Endothelial cell of umbilical vein (primary cell): ENCODE results near the gene CYP1A2. TPM values are rescaled to one million over a fixed set of nuclear protein-coding genes. Genes with fewer than 3 reads are reported as not detected.

ENCODE experiments used
- BruUV-seq: library from RNA; stranded (reverse); fragments of 400-500 nt; replicated peaks from 2 replicates; lab custom pipeline; 2021; lab: Mats Ljungman, UMichigan
- CTCF ChIA-PET: fragments of 300-600, 350-600 bp; sonication (Branson Sonifier 250); formaldehyde crosslinking; loops from one replicate; lab custom pipeline; 2021; ENCODE audit warnings: antibody characterized with exemption, inconsistent platforms; lab: Charles Lee
- POLR2A ChIA-PET: fragments of 300-600, 350-600 bp; sonication (Branson Sonifier 250); formaldehyde crosslinking; loops from one replicate; lab custom pipeline; 2021; ENCODE audit warnings: antibody characterized with exemption, inconsistent platforms; lab: Charles Lee
- DNase-seq: peaks from one replicate; pipeline ENCODE4 v3.0.0-alpha.2; 2011; ENCODE audit warnings: low read depth, low spot score
- FAIRE-seq: peaks from 2 replicates; lab custom pipeline; 2011; peaks lifted over from hg19 to GRCh38; lab: Jason Lieb, UNC
- H2AFZ ChIP-seq: 2 replicates; pipeline ENCODE4 v1.6.0; 2012; ENCODE audit warnings: low read depth, low read length, control low read depth, inconsistent platforms
- H3K27ac ChIP-seq: 2 replicates; pipeline ENCODE4 v1.5.1; 2011; ENCODE audit warnings: low read depth, mild to moderate bottlenecking, control low read depth, low read length, moderate library complexity; ENCODE audit not compliant: insufficient read depth
- H3K27me3 ChIP-seq, 2 experiments: 2 replicates each; pipeline versions ENCODE4 v1.6.0 to v1.6.1; 2011; ENCODE audit warnings: low read length in 2 of 2, mixed read lengths in 1 of 2; ENCODE audit not compliant: control insufficient read depth in 2 of 2, insufficient read depth in 2 of 2
- H3K36me3 ChIP-seq, 2 experiments: 2 replicates in 1 of 2; 3 replicates in 1 of 2; pipeline ENCODE4 v1.5.1; 2011; ENCODE audit warnings: low read length in 2 of 2, mild to moderate bottlenecking in 1 of 2, moderate library complexity in 1 of 2; ENCODE audit not compliant: control insufficient read depth in 2 of 2, insufficient read depth in 2 of 2; ENCODE audit errors: extremely low read depth in 1 of 2
- H3K4me1 ChIP-seq: 3 replicates; pipeline ENCODE4 v1.5.1; 2011; ENCODE audit warnings: mild to moderate bottlenecking, low read length; ENCODE audit not compliant: control insufficient read depth, insufficient read depth; ENCODE audit errors: extremely low read depth
- H3K4me2 ChIP-seq: 2 replicates; pipeline ENCODE4 v1.6.1; 2011; ENCODE audit warnings: low read length, control low read depth, mixed read lengths; ENCODE audit not compliant: insufficient read depth
- H3K4me3 ChIP-seq, 3 experiments: fragments of 200-600 bp in 1 of 3; sonication (generic), shearing (Covaris generic) in 1 of 3; replicated peaks in 1 of 3; 2 replicates each; pipeline ENCODE4 v1.5.1; 2011 to 2016; ENCODE audit warnings: control low read depth in 3 of 3, low read length in 3 of 3, mild to moderate bottlenecking in 2 of 3, inconsistent platforms in 1 of 3, low read depth in 1 of 3, moderate library complexity in 1 of 3; ENCODE audit not compliant: insufficient read depth in 1 of 3
- H3K79me2 ChIP-seq: 2 replicates; pipeline ENCODE4 v1.6.0; 2012; ENCODE audit warnings: low read length, inconsistent platforms; ENCODE audit not compliant: control insufficient read depth, insufficient read depth
- H3K9ac ChIP-seq: replicated peaks from 2 replicates; pipeline ENCODE3; 2011; ENCODE audit warnings: low read length, control low read depth; ENCODE audit not compliant: insufficient read depth; ENCODE audit errors: extremely low read depth
- H3K9me1 ChIP-seq: replicated peaks from 3 replicates; pipeline ENCODE4 v1.6.0; 2011; ENCODE audit warnings: mild to moderate bottlenecking, low read length; ENCODE audit not compliant: control insufficient read depth, insufficient read depth; ENCODE audit errors: extremely low read depth
- H3K9me3 ChIP-seq: replicated peaks from 2 replicates; pipeline ENCODE4 v1.5.1; 2012; ENCODE audit warnings: low read length, inconsistent platforms; ENCODE audit not compliant: control insufficient read depth, insufficient read depth
- H4K20me1 ChIP-seq: replicated peaks from 2 replicates; pipeline ENCODE3; 2011; ENCODE audit warnings: mild to moderate bottlenecking, low read length; ENCODE audit not compliant: control insufficient read depth, insufficient read depth; ENCODE audit errors: extremely low read depth
- CTCF ChIP-seq, 2 donors: IDR thresholded peaks; 1 replicate in 1 of 2; 2 replicates in 1 of 2; pipeline ENCODE4 v1.5.1; 2011; ENCODE audit warnings: low read length in 2 of 2, mild to moderate bottlenecking in 2 of 2, moderate library complexity in 2 of 2, control low read depth in 1 of 2, inconsistent platforms in 1 of 2, low read depth in 1 of 2; ENCODE audit not compliant: insufficient read depth in 1 of 2; ENCODE audit errors: extremely low read depth in 1 of 2
- EZH2 ChIP-seq: IDR thresholded peaks from 2 replicates; pipeline ENCODE4 v1.6.1; 2012; ENCODE audit warnings: borderline replicate concordance, low read depth, mild to moderate bottlenecking, moderate library complexity, low read length, inconsistent platforms; ENCODE audit not compliant: severe bottlenecking
- FOS ChIP-seq: IDR thresholded peaks from 2 replicates; pipeline ENCODE4 v1.6.1; 2011; ENCODE audit warnings: mild to moderate bottlenecking, low read length, moderate library complexity, borderline replicate concordance; ENCODE audit not compliant: insufficient read depth
- GATA2 ChIP-seq: IDR thresholded peaks from 2 replicates; pipeline ENCODE4 v1.7.0; 2011; ENCODE audit warnings: low read depth, mild to moderate bottlenecking, moderate library complexity, mixed read lengths, low read length; ENCODE audit not compliant: insufficient read length, insufficient read depth
- JUN ChIP-seq: IDR thresholded peaks from 2 replicates; pipeline ENCODE4 v1.6.1; 2011; ENCODE audit warnings: borderline replicate concordance, low read depth; ENCODE audit not compliant: insufficient read length, insufficient read depth
- MAX ChIP-seq: IDR thresholded peaks from 2 replicates; pipeline ENCODE4 v1.6.1; 2011; ENCODE audit not compliant: insufficient read depth, insufficient read length
- MYC ChIP-seq: IDR thresholded peaks from one replicate; pipeline ENCODE4 v1.6.1; 2011; ENCODE audit warnings: mild to moderate bottlenecking, low read depth, low read length
- POLR2A ChIP-seq: IDR thresholded peaks from 2 replicates; pipeline ENCODE4 v1.6.1; 2012; ENCODE audit warnings: low read depth, mild to moderate bottlenecking, control low read depth, low read length
- POLR2AphosphoS5 ChIP-seq: IDR thresholded peaks from 2 replicates; pipeline ENCODE4 v1.6.1; 2012; ENCODE audit warnings: low read depth, mild to moderate bottlenecking, control low read depth, low read length, moderate library complexity; ENCODE audit not compliant: insufficient read depth
- dilution Hi-C: fragments of 300-500 bp; cut with MboI; formaldehyde crosslinking; loops from one replicate; pipeline ENCODE4 v1.15.0; 2019; ENCODE audit warnings: low sequenced_read_pairs; ENCODE audit not compliant: extremely low pct_ligation_motif_present
- intact Hi-C: fragments of 100-400 bp; cut with micrococcal nuclease; formaldehyde crosslinking; loops from one replicate; pipeline ENCODE4 v1.10.0; 2022
- polyA plus RNA-seq, 4 experiments: library from polyadenylated mRNA; depleted of rRNA in 3 of 4; stranded (reverse) in 3 of 4; unstranded in 1 of 4; fragments of >200 nt; gene quantifications; 2 replicates each; pipeline versions ENCODE4 v1.2.1 to v1.2.3, GENCODE V29; 2011 to 2012; ENCODE audit warnings: missing spikeins in 1 of 4
- total RNA-seq: library from RNA; stranded (reverse); gene quantifications from 2 replicates; pipeline ENCODE4 v1.2.3, GENCODE V29; 2021

CYP1A2 gene
- total and polyA plus RNA-seq, 2 donors (not counting 3 experiments of a cell fraction or from before 2014, with no cell fraction given): not detected

- Histone ChIP-seq H3K9ac (no peak overlapping the region), H2AFZ (no peak overlapping the region), H3K36me3 (no peaks in the 10 kb centered on the region), H3K27ac (no peak overlapping the region), H3K9me1 (no peaks in the 10 kb centered on the region), H3K4me3 (no peak overlapping the region), H3K4me1 (no peaks in the 10 kb centered on the region), H3K27me3 (peaks cover 2 to 9% of the 10 kb centered on the region in 2 experiments), H4K20me1 (no peaks in the 10 kb centered on the region), H3K79me2 (no peaks in the 10 kb centered on the region), H3K9me3 (no peaks in the 10 kb centered on the region), H3K4me2 (no peak overlapping the region)
- FAIRE-seq (no peak), DNase-seq (no peak)
- ChIA-PET POLR2A (no interaction called here), CTCF (no interaction called here)
- BruUV-seq: no TSS peak
- dilution Hi-C loops: no loop called here
- intact Hi-C loops: no loop called here
- no peak for TF ChIP-seq CTCF (IDR thresholded peaks at IDR 0.05; ENCODE audit: extremely low read depth in 1 of 2, insufficient read depth in 1 of 2, low read depth in 1 of 2, low read length in 2 of 2)
- no peak for TF ChIP-seq EZH2
- no peak for TF ChIP-seq JUN
- TF ChIP-seq GATA2: no peak
- TF ChIP-seq POLR2AphosphoS5: no peak
- no peak for TF ChIP-seq MAX
- TF ChIP-seq MYC: no peak
- TF ChIP-seq POLR2A: no peak
- no peak for TF ChIP-seq FOS
Measured at GRCh38 chr15:74710319-74711094, 38.1 kb upstream of the CYP1A2 start.
